ENCODE data around the gene TMEM214.

Gene TMEM214

GRCh38 chr2:27010139-27010538 is 22.6 kb upstream of the TMEM214 start:
- no peak for DNase-seq

- DNase-seq, result no peak
Measured at GRCh38 chr2:27013738-27014137, 19.0 kb upstream of the TMEM214 start.

- DNase-seq, result no peak
Measured at GRCh38 chr2:27014771-27015433, 17.9 kb upstream of the TMEM214 start.

GRCh38 chr2:27016801-27017325 is 15.9 kb upstream of the TMEM214 start:
- DNase-seq, result peak; percentile 54 to 61

- DNase-seq, result no peak
Measured at GRCh38 chr2:27018142-27018541, 14.6 kb upstream of the TMEM214 start.

GRCh38 chr2:27019459-27019858 is 13.3 kb upstream of the TMEM214 start:
- DNase-seq, result no peak

- DNase-seq, result no peak
Measured at GRCh38 chr2:27019931-27020855, 12.6 kb upstream of the TMEM214 start.

GRCh38 chr2:27021253-27022049 is 11.3 kb upstream of the TMEM214 start:
- DNase-seq, result no peak

- no peak for DNase-seq
Measured at GRCh38 chr2:27023740-27024139, 9.0 kb upstream of the TMEM214 start.

GRCh38 chr2:27024188-27024587 is 8.6 kb upstream of the TMEM214 start:
- no peak for DNase-seq

- no peak for DNase-seq
Measured at GRCh38 chr2:27024812-27025211, 8.0 kb upstream of the TMEM214 start.

- DNase-seq, result no peak
Measured at GRCh38 chr2:27025281-27025800, 7.4 kb upstream of the TMEM214 start.

- DNase-seq, result no peak
Measured at GRCh38 chr2:27025861-27026851, 6.6 kb upstream of the TMEM214 start.

GRCh38 chr2:27027211-27027651 is 5.5 kb upstream of the TMEM214 start:
- no peak for DNase-seq

- no peak for DNase-seq
Measured at GRCh38 chr2:27029051-27029450, 3.7 kb upstream of the TMEM214 start.

GRCh38 chr2:27033253-27033852 is 588 bp downstream of the TMEM214 start:
- no peak for DNase-seq

- DNase-seq, result no peak
Measured at GRCh38 chr2:27038012-27038411, 5.2 kb downstream of the TMEM214 start.

GRCh38 chr2:27038631-27039339 is 6.0 kb downstream of the TMEM214 start:
- DNase-seq, result no peak

GRCh38 chr2:27039426-27039825 is 6.7 kb downstream of the TMEM214 start:
- DNase-seq, result no peak

- no peak for DNase-seq
Measured at GRCh38 chr2:27039871-27040270, 7.1 kb downstream of the TMEM214 start.
